Uterus (tissue), 2 donors: ENCODE results near the gene FLYWCH1.

Experiments used
- POLR2A ChIP-seq, 2 donors: fragments of 450-650 bp; IDR thresholded peaks; one replicate each; pipeline ENCODE4 v1.6.1; 2016; ENCODE audit warnings: antibody characterized with exemption in 2 of 2, mild to moderate bottlenecking in 1 of 2, moderate library complexity in 1 of 2
- TF ChIP-seq, protein P1 (sequence below), 4 experiments: fragments of 200-600 bp in 2 of 4; fragments of 450-650 bp in 2 of 4; sonication (generic) in 2 of 4; IDR thresholded peaks; one replicate each; pipeline ENCODE4 v1.5.1; 2016 to 2019; ENCODE audit warnings: antibody characterized with exemption in 4 of 4, mild to moderate bottlenecking in 2 of 4, moderate library complexity in 1 of 4

DNA sequence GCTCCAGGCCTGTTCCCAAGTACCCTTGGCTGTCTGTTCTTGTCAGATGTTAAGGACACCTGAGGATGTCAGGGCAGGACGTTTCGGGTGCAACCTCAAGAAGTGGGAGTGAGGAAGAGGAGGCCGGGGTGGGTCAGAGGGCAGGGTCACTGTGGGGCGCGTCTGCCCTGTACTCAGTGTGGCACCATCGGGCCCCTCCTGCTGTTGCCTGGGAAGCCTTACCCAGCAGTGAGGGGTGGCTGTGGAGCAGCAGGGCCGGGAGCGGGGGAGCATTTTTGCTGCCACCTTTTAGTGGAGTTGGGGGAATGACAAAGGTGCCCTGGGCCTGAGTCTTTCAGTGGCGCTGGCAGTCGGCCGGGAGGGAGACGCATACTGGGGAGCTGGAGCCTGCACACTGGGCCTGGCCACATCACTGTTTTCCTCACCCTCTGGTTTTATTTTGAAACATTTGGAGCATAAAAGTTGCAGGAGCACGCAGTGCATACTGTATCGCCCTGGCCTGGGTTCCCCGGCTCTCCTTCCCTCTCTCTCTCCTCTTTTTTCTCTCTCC, 11.1 kb upstream of the FLYWCH1 start:
- TF ChIP-seq POLR2A (IDR thresholded peaks at IDR 0.05): no peak
- TF ChIP-seq, protein P1, sequence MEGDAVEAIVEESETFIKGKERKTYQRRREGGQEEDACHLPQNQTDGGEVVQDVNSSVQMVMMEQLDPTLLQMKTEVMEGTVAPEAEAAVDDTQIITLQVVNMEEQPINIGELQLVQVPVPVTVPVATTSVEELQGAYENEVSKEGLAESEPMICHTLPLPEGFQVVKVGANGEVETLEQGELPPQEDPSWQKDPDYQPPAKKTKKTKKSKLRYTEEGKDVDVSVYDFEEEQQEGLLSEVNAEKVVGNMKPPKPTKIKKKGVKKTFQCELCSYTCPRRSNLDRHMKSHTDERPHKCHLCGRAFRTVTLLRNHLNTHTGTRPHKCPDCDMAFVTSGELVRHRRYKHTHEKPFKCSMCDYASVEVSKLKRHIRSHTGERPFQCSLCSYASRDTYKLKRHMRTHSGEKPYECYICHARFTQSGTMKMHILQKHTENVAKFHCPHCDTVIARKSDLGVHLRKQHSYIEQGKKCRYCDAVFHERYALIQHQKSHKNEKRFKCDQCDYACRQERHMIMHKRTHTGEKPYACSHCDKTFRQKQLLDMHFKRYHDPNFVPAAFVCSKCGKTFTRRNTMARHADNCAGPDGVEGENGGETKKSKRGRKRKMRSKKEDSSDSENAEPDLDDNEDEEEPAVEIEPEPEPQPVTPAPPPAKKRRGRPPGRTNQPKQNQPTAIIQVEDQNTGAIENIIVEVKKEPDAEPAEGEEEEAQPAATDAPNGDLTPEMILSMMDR (IDR thresholded peaks at IDR 0.05): no peak
